GM10266 (cell line): ENCODE data around the gene PHOSPHO1.
"Not testable (repeated sequence)": the region's sequence is repeated elsewhere in the genome, so short reads cannot be mapped to it uniquely, and the experiment has no call there.

Source experiments
- DNase-seq: peaks from one replicate; pipeline ENCODE4 v3.0.0; 2012; ENCODE audit errors: extremely low spot score
- CTCF ChIP-seq: IDR thresholded peaks from 2 replicates; pipeline ENCODE4 v1.5.1; 2012; ENCODE audit warnings: mild to moderate bottlenecking, low read depth; ENCODE audit not compliant: control insufficient read depth, insufficient read depth; ENCODE audit errors: missing control alignments

PHOSPHO1 gene

GRCh38 chr17:49191917-49192741 is 38.5 kb downstream of the PHOSPHO1 start:
- peak; percentile 52 for DNase-seq
- TF ChIP-seq CTCF, result peak; percentile 62

DNA sequence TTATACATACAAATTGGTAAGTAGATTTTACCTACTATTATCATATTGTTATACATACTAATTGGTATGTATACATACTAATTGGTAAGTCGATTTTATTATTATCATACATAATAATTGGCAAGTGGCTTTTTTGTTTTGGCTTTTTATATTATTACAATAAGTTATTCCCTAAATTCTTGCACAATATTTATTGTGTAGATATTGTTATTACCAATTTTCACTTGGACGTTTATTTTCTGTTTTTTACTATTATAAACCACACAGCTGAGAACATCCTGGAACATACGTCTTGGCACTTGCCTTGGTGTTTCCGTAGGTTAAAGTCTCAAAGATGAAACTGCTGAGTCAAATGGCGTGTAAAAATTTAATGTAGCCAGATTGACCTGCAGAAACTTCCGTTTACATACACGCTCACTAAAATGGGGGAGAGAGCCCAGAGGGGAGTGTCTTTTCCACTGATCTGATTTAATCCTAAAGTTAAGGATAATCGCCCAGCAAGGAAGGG is 39.1 kb downstream of the PHOSPHO1 start:
- TF ChIP-seq CTCF, result no peak
- DNase-seq, result peak; percentile 34

DNA sequence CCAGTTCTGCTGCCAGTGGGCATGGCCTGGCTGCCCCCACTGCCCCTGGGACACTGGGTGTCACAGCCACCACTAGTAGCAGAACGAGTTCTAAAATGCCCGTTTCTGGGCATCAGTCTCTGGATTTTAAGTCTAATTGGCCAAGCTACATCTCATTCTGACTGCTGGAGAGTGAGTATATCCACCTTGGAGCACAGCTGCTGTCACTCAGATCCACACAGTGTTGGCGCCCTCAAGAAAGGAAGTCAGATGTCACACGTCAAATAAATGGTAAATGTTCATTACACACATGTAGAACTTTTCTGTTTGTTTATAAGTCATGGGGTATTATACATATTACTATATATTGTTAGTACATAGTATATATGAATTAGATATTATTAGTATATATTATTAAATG is 39.7 kb downstream of the PHOSPHO1 start:
- TF ChIP-seq CTCF, result no peak

GRCh38 chr17:49187301-49187700 is 43.3 kb downstream of the PHOSPHO1 start:
- no peak for DNase-seq
- no peak for TF ChIP-seq CTCF

More for the DNA sequence above, 39.7 kb downstream of the PHOSPHO1 start:
- DNase-seq, result no peak

DNA sequence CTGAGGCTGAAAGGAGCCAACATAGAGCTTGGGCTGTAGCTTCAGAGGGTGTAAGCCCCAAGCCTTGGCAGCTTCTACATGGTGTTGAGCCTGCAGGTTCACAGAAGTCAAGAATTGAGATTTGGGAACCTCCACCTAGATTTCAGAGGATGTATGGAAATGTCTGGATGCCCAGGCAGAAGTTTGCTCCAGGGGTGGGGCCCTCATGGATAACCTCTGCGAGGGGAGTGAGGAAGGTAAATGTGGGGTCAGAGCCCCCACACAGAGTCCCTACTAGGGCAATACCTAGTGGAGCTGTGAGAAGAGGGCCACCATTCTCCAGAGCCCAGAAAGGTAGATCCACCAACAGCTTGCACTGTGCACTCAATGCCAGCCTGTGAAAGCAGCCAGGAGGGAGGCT is 45.2 kb downstream of the PHOSPHO1 start:
- not testable (repeated sequence) for DNase-seq

DNA sequence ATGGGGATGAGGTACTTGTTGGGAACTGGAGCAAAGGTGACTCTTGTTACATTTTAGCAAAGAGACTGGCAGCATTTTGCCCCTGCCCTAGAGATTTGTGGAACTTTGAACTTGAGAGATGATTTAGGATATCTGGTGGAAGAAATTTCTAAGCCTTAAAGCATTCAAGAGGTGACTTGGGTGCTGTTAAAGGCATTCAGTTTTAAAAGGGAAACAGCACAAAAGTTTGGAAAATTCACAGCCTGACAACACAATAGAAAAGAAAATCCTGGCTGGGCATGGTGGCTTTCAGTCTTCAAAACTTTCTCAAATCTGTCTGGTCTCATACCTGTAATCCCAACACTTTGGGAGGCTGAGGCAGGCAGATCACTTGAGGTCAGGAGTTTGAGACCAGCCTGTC is 46.1 kb downstream of the PHOSPHO1 start:
- DNase-seq, result not testable (repeated sequence)

DNA sequence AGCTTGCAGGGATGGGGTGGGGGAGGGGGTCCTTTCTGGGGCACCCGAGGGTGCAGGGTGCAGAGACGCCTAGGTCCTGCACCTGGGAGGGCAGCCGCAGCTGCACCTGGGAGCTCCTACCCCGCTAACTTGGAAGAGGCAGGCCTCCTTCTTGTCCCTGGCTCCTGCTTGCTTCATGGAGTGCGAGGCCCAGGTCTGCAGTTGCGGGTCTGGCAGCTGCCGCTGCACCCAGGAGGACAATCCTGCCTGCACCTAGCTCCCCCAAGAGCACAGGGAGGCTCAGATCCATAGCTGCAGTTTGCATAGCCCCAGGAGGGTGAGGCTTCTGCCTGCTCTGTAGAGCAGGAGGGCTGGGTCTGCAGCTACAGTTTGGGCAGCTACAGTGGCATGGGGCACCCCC is 46.8 kb downstream of the PHOSPHO1 start:
- TF ChIP-seq CTCF, result no peak
- no peak for DNase-seq

- no peak for DNase-seq
- TF ChIP-seq CTCF, result no peak
These were observed 47.2 kb downstream of the PHOSPHO1 start for GRCh38 chr17:49183341-49183740.
